PC-9 (cell line): ENCODE measurements around the gene HSF5.

Experiments
- EZH2 ChIP-seq: fragments of 200-600 bp; sonication (generic); IDR thresholded peaks from 2 replicates; pipeline ENCODE4 v1.8.0; 2017; ENCODE audit warnings: antibody characterized with exemption, low read depth
- TF ChIP-seq, protein P1 (sequence below): fragments of 200-600 bp; sonication (generic); conservative IDR thresholded peaks from 2 replicates; pipeline ENCODE4 v1.6.1; 2017; ENCODE audit warnings: mixed run types, antibody characterized with exemption, mild to moderate bottlenecking, moderate library complexity

DNA sequence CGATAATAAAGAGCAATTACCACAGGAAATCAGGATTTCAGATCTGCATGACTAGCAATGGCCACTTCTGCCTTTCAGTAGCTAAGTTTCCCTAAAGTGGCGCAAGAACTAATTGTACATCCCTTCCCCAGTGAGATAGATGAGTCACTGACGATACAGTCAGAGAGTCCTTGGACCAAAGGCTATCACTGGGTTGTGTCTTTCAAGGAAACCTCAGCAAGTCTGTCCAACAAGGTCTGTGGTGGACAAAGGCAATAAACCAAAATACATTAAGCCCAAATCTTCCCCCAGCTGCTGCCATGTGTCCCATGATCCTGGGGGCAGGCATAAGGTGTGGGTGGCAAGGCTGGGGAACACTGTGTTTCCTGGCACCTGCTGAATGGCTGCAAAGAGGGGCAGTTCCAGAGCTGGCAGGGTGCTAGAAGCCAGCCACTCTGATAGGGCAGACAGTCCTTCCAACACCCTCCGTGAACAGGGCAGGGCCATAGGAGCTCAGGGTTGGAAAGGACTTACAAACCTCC lies 46.8 kb upstream of the HSF5 start:
- TF ChIP-seq EZH2: no peak
- TF ChIP-seq, protein P1, sequence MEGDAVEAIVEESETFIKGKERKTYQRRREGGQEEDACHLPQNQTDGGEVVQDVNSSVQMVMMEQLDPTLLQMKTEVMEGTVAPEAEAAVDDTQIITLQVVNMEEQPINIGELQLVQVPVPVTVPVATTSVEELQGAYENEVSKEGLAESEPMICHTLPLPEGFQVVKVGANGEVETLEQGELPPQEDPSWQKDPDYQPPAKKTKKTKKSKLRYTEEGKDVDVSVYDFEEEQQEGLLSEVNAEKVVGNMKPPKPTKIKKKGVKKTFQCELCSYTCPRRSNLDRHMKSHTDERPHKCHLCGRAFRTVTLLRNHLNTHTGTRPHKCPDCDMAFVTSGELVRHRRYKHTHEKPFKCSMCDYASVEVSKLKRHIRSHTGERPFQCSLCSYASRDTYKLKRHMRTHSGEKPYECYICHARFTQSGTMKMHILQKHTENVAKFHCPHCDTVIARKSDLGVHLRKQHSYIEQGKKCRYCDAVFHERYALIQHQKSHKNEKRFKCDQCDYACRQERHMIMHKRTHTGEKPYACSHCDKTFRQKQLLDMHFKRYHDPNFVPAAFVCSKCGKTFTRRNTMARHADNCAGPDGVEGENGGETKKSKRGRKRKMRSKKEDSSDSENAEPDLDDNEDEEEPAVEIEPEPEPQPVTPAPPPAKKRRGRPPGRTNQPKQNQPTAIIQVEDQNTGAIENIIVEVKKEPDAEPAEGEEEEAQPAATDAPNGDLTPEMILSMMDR: no peak
